ENCODE data around the gene HDAC4. TPM values are rescaled to one million over a fixed set of nuclear protein-coding genes. Genes with fewer than 3 reads are reported as not detected.

Gene HDAC4
- total and polyA plus RNA-seq, 4 donors, result 2.9 to 37.2 (median 4.4) TPM

GRCh38 chr2:239271882-239272281 is 128.9 kb downstream of the HDAC4 start (continued):
- TF ChIP-seq, protein P1, sequence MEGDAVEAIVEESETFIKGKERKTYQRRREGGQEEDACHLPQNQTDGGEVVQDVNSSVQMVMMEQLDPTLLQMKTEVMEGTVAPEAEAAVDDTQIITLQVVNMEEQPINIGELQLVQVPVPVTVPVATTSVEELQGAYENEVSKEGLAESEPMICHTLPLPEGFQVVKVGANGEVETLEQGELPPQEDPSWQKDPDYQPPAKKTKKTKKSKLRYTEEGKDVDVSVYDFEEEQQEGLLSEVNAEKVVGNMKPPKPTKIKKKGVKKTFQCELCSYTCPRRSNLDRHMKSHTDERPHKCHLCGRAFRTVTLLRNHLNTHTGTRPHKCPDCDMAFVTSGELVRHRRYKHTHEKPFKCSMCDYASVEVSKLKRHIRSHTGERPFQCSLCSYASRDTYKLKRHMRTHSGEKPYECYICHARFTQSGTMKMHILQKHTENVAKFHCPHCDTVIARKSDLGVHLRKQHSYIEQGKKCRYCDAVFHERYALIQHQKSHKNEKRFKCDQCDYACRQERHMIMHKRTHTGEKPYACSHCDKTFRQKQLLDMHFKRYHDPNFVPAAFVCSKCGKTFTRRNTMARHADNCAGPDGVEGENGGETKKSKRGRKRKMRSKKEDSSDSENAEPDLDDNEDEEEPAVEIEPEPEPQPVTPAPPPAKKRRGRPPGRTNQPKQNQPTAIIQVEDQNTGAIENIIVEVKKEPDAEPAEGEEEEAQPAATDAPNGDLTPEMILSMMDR (IDR thresholded peaks at IDR 0.05; ENCODE audit: low read depth, low read length, missing input control), result no peak

DNA sequence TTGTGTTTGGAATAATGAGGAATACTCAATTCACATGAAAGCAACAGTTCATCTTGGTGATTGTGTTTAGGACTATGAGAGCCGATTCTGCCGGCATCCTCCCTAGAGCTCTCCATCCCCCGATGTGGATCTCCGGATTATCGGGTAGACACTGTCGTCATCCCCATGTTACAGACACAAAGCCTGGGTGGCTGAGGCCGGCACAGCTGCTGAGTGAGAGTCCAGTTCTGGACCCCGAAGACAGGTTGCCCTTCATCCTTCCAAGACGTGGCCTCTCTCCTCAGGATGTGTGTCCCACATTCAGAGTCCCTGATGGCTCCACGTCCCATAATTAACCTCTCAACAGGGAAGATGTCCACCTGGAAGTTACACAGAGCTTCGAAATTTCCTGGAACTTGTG is 129.3 kb downstream of the HDAC4 start:
- no peaks in the 10 kb centered on the region for H3K9me3 ChIP-seq (ENCODE audit: control insufficient read depth in 4 of 4, low read length in 3 of 4)
- H3K9ac ChIP-seq (ENCODE audit: low read depth in 1 of 2, low read length in 2 of 2), result no peak overlapping the region
- WGBS, result 95% methylated on average over 11 of the region's 11 CpGs
- no peaks in the 10 kb centered on the region for H3K36me3 ChIP-seq (ENCODE audit: control insufficient read depth in 4 of 4, insufficient read depth in 3 of 4, low read depth in 1 of 4, low read length in 3 of 4)
- TF ChIP-seq, protein P1 (IDR thresholded peaks at IDR 0.05; ENCODE audit: low read depth, low read length, missing input control), result no peak
- no peak for TF ChIP-seq TAF1 (conservative IDR thresholded peaks at IDR 0.05)
- no peak for TF ChIP-seq HNF4A (conservative IDR thresholded peaks at IDR 0.05)
- no peak for TF ChIP-seq JUND (IDR thresholded peaks at IDR 0.05)
- no peak for TF ChIP-seq MAX (IDR thresholded peaks at IDR 0.05)
- no peak for TF ChIP-seq REST (IDR thresholded peaks at IDR 0.05)
- no peak for TF ChIP-seq GABPA (IDR thresholded peaks at IDR 0.05 in 1 of 2, conservative IDR thresholded peaks at IDR 0.05 in 1 of 2)
- no peak for TF ChIP-seq RXRA (IDR thresholded peaks at IDR 0.05)
- no peak for TF ChIP-seq SP1 (IDR thresholded peaks at IDR 0.05)
- DNase-seq (ENCODE audit: low spot score), result no peak
- no peak overlapping the region for H3K27ac ChIP-seq (ENCODE audit: low read depth in 1 of 2, low read length in 2 of 2)
- no peaks in the 10 kb centered on the region for H3K27me3 ChIP-seq (ENCODE audit: control insufficient read depth in 4 of 4, insufficient read depth in 4 of 4, low read length in 3 of 4)
- no peak overlapping the region for H3K4me3 ChIP-seq (ENCODE audit: low read depth in 1 of 3, low read length in 3 of 3)
- H3K4me1 ChIP-seq (ENCODE audit: control insufficient read depth in 4 of 4, insufficient read depth in 4 of 4, low read length in 3 of 4), result peaks cover 12 to 25% (median 17%) of the 10 kb centered on the region in 4 donors

GRCh38 chr2:239269916-239270315 is 130.9 kb downstream of the HDAC4 start:
- H3K4me1 ChIP-seq (ENCODE audit: control insufficient read depth in 4 of 4, insufficient read depth in 4 of 4, low read length in 3 of 4), result peaks cover 17 to 32% (median 23%) of the 10 kb centered on the region in 4 donors

More at GRCh38 chr2:239269916-239270315, 130.9 kb downstream of the HDAC4 start:
- H3K9me3 ChIP-seq (ENCODE audit: control insufficient read depth in 4 of 4, low read length in 3 of 4), result no peaks in the 10 kb centered on the region
- no peak overlapping the region for H3K9ac ChIP-seq (ENCODE audit: low read depth in 1 of 2, low read length in 2 of 2)
- H3K4me3 ChIP-seq (ENCODE audit: low read depth in 1 of 3, low read length in 3 of 3), result no peak overlapping the region
- H3K27ac ChIP-seq (ENCODE audit: low read depth in 1 of 2, low read length in 2 of 2), result no peak overlapping the region
- 95% methylated on average over 10 of the region's 10 CpGs for WGBS
- no peak for DNase-seq (ENCODE audit: low spot score)
- no peaks in the 10 kb centered on the region for H3K27me3 ChIP-seq (ENCODE audit: control insufficient read depth in 4 of 4, insufficient read depth in 4 of 4, low read length in 3 of 4)
- H3K36me3 ChIP-seq (ENCODE audit: control insufficient read depth in 4 of 4, insufficient read depth in 3 of 4, low read depth in 1 of 4, low read length in 3 of 4), result no peaks in the 10 kb centered on the region
- TF ChIP-seq ATF3 (IDR thresholded peaks at IDR 0.05) (no peak), NR2F2 (IDR thresholded peaks at IDR 0.05) (no peak), HNF4G (IDR thresholded peaks at IDR 0.05) (no peak), MAX (IDR thresholded peaks at IDR 0.05) (no peak), SP1 (IDR thresholded peaks at IDR 0.05) (no peak), RAD21 (IDR thresholded peaks at IDR 0.05) (no peak), JUND (IDR thresholded peaks at IDR 0.05) (no peak), FOXA1 (IDR thresholded peaks at IDR 0.05) (no peak), RXRA (IDR thresholded peaks at IDR 0.05) (no peak), FOXA2 (IDR thresholded peaks at IDR 0.05) (no peak), HNF4A (conservative IDR thresholded peaks at IDR 0.05) (no peak), GABPA (IDR thresholded peaks at IDR 0.05 in 1 of 2, conservative IDR thresholded peaks at IDR 0.05 in 1 of 2) (no peak)
- TF ChIP-seq, protein P1 (IDR thresholded peaks at IDR 0.05; ENCODE audit: low read depth, low read length, missing input control), result no peak
